ENCODE measurements around the gene ACADS. TPM values are rescaled to one million over a fixed set of nuclear protein-coding genes. Genes with fewer than 3 reads are reported as not detected.
"Not testable (repeated sequence)": the region's sequence is repeated elsewhere in the genome, so short reads cannot be mapped to it uniquely, and the experiment has no call there.

The ACADS gene
- total RNA-seq, 1 donor from 2014 or later = 14.2 TPM

- no peak for DNase-seq (ENCODE audit: low spot score)
These were observed 1.3 kb downstream of the ACADS start for GRCh38 chr12:120726961-120727360.

DNA sequence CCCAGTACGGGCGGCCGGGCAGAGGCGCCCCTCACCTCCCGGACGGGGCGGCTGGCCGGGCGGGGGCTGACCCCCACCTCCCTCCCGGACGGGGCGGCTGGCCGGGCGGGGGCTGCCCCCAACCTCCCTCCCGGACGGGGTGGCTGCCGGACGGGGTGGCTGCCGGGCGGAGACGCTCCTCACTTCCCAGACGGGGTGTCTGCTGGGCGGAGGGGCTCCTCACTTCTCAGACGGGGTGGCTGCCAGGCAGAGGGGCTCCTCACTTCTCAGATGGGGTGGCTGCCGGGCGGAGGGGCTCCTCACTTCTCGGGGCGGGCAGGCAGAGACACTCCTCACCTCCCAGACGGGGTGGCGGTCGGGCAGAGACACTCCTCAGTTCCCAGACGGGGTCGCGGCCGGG is 6.6 kb downstream of the ACADS start:
- DNase-seq (ENCODE audit: low spot score) = not testable (repeated sequence)

DNA sequence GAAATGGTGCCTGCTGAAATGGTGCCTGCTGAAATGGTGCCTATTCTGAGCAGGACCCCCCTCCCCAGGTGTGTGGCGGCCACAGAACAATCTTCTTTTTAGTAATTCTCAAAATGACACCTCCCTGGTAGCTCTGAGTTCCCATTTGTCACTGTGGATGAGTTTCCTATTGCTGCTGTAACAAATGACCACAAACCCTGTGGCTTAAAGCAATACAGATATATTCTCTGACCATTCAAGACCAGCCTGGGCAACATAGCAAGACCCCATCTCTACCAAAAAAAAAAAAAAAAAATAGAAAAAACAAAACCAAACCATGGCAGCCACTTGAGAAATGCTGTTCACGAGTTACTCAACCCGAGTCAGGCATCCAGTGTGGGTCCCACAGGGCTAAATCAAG is 7.9 kb downstream of the ACADS start:
- DNase-seq (ENCODE audit: low spot score) = no peak

DNA sequence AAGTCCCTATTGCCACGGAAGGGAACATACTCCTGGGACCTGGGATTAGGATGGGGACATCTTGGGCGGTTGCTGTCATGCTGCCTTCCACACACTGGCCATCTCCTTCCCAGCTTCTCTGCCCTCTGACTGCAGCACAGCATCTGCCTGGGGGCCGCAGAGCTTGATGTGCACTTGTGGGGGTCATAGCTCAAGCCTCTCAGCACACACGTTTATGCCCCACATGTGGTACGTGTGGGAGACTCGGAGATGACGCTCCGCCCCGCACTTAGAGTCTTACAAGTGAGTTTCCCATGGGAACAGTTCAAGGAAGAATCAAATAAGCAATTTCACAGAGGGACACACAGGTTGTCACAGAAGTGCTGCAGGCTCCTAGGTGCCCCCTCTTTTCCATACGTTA is 8.6 kb downstream of the ACADS start:
- DNase-seq (ENCODE audit: low spot score) = no peak

DNA sequence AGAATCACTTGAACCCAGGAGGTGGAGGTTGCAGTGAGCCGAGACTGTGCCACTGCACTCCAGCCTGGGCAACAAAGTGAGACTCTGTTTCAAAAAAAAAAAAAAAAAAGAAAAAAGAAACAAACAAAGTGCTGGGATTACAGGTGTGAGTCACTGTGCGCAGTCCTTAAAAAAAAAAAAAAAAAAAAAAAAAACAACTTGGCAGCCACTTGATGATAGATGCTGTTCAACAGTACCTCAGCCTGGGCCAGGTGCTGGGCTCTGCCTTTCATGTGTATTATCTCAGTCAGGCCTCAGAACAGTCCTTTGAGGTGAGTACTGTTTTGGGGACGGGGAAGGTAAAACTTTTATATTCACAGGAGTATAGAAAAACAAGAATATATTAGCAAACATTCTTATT is 9.6 kb downstream of the ACADS start:
- DNase-seq (ENCODE audit: low spot score) = no peak

GRCh38 chr12:120736404-120737331 is 11.0 kb downstream of the ACADS start:
- DNase-seq (ENCODE audit: low spot score) = no peak

GRCh38 chr12:120737557-120738251 is 12.1 kb downstream of the ACADS start:
- DNase-seq (ENCODE audit: low spot score) = no peak

- no peak for DNase-seq (ENCODE audit: low spot score)
These were observed 12.8 kb downstream of the ACADS start for GRCh38 chr12:120738252-120739030.

GRCh38 chr12:120739031-120739762 is 13.6 kb downstream of the ACADS start:
- no peak for DNase-seq (ENCODE audit: low spot score)

- no peak for DNase-seq (ENCODE audit: low spot score)
These were observed 14.4 kb downstream of the ACADS start for GRCh38 chr12:120739821-120740613.

- no peak for DNase-seq (ENCODE audit: low spot score)
These were observed 15.2 kb downstream of the ACADS start for GRCh38 chr12:120740871-120741270.

GRCh38 chr12:120741476-120742421 is 16.1 kb downstream of the ACADS start:
- DNase-seq (ENCODE audit: low spot score) = no peak

GRCh38 chr12:120744922-120745493 is 19.4 kb downstream of the ACADS start:
- no peak for DNase-seq (ENCODE audit: low spot score)

DNA sequence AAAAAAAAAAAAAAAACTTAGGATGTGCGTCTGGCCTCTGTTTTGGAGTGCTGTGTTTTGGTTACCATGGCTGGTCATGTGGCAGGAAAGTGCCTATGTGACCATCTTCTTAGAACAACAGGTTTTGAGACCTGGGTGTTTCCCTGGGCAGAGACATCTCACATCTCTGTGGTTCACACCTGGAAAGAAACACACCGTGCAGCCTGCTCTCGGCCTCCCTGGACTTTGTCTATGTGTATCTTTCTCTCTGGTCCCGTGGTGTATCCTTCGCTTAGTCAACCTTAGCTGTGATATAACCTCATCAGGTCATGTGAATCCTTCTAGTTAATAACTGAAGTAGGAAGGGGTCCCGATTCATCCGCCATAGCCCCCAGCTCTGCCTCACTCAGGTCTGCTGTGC is 22.6 kb downstream of the ACADS start:
- DNase-seq (ENCODE audit: low spot score) = no peak

DNA sequence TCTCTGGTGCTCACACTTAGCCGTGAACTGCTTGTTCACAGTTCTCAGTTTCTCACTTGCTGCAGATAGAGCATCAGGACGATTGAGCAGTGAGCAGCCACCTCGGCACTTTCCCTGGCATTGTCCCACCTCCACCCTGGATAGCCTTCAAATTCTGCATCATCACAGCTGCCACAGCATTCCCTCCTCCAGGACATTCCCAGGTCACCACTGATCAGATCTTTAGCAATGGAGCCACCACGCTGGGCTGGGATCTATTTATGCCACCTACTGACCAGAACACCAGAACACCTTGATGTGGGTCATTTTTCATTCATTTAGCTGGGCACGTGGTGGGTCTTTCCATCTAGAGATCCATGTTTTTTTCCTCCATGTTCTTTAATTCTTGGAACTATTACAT is 23.6 kb downstream of the ACADS start:
- no peak for DNase-seq (ENCODE audit: low spot score)

DNA sequence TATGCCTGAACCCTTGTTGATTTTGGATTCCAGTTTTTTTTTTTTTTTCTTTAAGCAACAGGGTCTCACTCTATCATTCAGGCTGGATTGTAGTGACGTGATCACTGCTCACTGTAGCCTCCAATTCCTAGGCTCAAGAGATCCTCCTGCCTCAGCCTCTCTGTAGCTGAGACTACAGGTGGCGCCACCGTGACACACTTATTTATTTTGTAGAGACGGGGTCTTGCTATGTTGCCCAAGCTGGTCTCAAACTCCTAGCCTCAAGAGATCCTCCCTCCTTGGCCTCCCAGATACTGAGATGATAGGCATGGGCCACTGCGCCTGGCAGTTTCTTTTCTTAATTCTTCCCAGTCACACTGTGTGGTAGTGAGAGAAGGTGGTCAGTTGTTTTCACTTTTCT is 25.2 kb downstream of the ACADS start:
- DNase-seq (ENCODE audit: low spot score) = no peak

DNA sequence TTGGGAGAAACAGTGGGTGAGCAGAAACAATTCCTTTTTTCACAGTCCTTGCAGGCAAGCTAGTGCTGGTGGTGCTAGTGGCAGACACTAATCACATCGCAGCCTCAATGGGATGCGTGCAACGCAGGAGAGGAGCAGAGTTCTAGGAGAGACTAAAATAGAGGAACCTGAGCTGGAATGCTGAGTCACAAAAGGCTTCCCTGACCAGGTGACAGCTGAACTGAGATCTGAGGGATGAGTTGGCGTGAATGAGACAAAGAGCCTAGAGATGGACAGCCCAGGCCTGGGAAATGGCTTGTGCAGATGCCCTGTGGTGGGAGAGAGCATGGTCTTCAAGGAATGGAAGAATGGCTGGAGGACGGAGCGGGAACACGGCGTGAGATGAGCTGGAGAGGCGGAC is 25.8 kb downstream of the ACADS start:
- no peak for DNase-seq (ENCODE audit: low spot score)

- DNase-seq (ENCODE audit: low spot score) = no peak
These were observed 29.2 kb downstream of the ACADS start for GRCh38 chr12:120754792-120755191.

- DNase-seq (ENCODE audit: low spot score) = no peak
These were observed 29.6 kb downstream of the ACADS start for GRCh38 chr12:120755269-120755668.

Measured in ureter (tissue), 1 donor.